ENCODE data around the gene NACA.
A peak's percentile ranks its signal among the peaks of the same experiment; 100 is the strongest.
"Not testable (repeated sequence)": the region's sequence is repeated elsewhere in the genome, so short reads cannot be mapped to it uniquely, and the experiment has no call there.

The NACA gene

GRCh38 chr12:56723889-56724700, 1.0 kb downstream of the NACA start:
- no peak for ATAC-seq

- ATAC-seq: no peak
Observed at GRCh38 chr12:56723352-56723751, 1.7 kb downstream of the NACA start.

- ATAC-seq: no peak
Observed at GRCh38 chr12:56722832-56723231, 2.3 kb downstream of the NACA start.

- ATAC-seq: no peak
Observed at GRCh38 chr12:56721721-56722120, 3.4 kb downstream of the NACA start.

- ATAC-seq: no peak
Observed at GRCh38 chr12:56721216-56721615, 3.9 kb downstream of the NACA start.

- no peak for ATAC-seq
Observed at GRCh38 chr12:56720731-56721151, 4.4 kb downstream of the NACA start.

- no peak for ATAC-seq
Observed at GRCh38 chr12:56719056-56719455, 6.0 kb downstream of the NACA start.

GRCh38 chr12:56718636-56719035, 6.5 kb downstream of the NACA start:
- no peak for ATAC-seq

- no peak for ATAC-seq
Observed at GRCh38 chr12:56718149-56718548, 7.0 kb downstream of the NACA start.

- no peak for ATAC-seq
Observed at GRCh38 chr12:56716933-56717880, 7.9 kb downstream of the NACA start.

GRCh38 chr12:56716458-56716857, 8.6 kb downstream of the NACA start:
- no peak for ATAC-seq

GRCh38 chr12:56715798-56716197, 9.3 kb downstream of the NACA start:
- no peak for ATAC-seq

GRCh38 chr12:56714431-56714929, 10.6 kb downstream of the NACA start:
- no peak for ATAC-seq

- ATAC-seq: no peak
Observed at GRCh38 chr12:56713345-56713744, 11.8 kb downstream of the NACA start.

GRCh38 chr12:56709759-56710376, 15.2 kb downstream of the NACA start:
- no peak for ATAC-seq

GRCh38 chr12:56704522-56704921, 20.6 kb downstream of the NACA start:
- not testable (repeated sequence) for ATAC-seq

- no peak for ATAC-seq
Observed at GRCh38 chr12:56699020-56699661, 26.0 kb downstream of the NACA start.

GRCh38 chr12:56695327-56696101, 29.6 kb downstream of the NACA start:
- no peak for ATAC-seq

GRCh38 chr12:56694161-56694560, 30.9 kb downstream of the NACA start:
- ATAC-seq: no peak

- ATAC-seq: no peak
Observed at GRCh38 chr12:56688846-56689109, 36.3 kb downstream of the NACA start.

GRCh38 chr12:56688129-56688845, 36.8 kb downstream of the NACA start, which contains the start of gene PTGES3:
Gene PTGES3 (minus strand): TSS chr12:56688284. CDS start chr12:56687999, 285 bp downstream.
- ATAC-seq: peak; percentile 73 to 74
